GM18520 (cell line): Measurements from ENCODE around the gene C12orf42.
A peak's percentile ranks its signal among the peaks of the same experiment; 100 is the strongest.
"Not testable (repeated sequence)": the region's sequence is repeated elsewhere in the genome, so short reads cannot be mapped to it uniquely, and the experiment has no call there.

Source experiments
- ATAC-seq: cut with Tn5 transposase; IDR thresholded peaks from one replicate; pipeline ENCODE4 v1.9.1; 2021; ENCODE audit not compliant: unreplicated experiment

The C12orf42 gene

GRCh38 chr12:103498990-103499389 lies 3.2 kb upstream of the C12orf42 start:
- ATAC-seq: peak; percentile 34

DNA sequence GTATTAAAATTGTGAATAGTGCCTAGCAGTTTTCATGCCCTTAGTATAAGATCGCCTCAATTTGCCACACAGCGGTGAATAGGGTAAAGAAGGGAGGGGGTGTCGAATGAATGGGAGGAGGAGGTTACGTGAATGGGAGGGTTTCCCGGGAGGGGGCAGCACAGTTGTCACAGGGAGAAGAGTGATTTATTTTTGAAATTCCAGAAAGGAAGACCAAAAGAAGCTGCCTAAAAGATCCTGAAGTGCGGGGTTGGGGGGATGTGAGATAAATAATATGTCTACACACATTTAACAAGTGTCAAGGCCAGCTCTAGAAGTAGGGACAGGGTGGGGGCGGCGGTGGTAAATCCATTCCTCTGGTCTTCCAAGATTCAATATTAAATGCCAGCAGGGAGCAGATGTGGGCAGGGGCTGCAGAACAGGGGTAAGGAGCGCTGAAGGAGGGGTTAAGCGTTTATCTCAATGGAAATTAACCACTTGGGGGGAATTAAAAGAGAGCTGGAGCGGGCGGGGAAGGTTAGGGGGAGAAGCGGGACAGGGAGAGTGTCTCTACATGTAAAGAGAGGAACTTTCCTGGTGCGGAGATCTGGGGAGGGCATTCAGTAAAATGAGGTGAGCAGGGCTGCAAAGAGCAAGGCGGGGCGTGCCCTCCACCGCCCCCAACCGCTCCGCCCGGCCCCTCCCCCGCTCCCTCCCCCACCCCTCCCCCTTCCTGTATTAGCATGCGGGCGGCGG lies 867 bp downstream of the C12orf42 start:
- ATAC-seq: no peak

GRCh38 chr12:103494051-103494733 lies 1.6 kb downstream of the C12orf42 start:
- no peak for ATAC-seq

DNA sequence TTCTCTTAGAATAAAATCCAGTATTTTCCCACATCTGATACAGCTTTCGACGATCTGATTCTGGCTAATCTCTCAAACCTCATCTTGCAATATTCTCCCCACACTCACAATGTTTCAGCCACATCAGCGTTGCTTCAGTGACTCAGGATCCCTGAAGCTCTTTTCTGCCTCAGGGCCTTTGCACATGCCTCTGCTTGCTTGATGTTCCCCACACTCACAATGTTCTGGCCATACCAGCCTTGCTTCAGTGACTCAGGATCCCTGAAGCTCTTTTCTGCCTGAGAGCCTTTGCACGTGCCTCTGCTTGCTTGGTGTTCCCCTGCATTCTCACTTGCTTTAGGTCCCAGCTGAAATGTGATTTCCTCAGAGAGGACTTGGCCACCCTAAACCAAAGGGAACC lies 2.6 kb downstream of the C12orf42 start:
- ATAC-seq: no peak

DNA sequence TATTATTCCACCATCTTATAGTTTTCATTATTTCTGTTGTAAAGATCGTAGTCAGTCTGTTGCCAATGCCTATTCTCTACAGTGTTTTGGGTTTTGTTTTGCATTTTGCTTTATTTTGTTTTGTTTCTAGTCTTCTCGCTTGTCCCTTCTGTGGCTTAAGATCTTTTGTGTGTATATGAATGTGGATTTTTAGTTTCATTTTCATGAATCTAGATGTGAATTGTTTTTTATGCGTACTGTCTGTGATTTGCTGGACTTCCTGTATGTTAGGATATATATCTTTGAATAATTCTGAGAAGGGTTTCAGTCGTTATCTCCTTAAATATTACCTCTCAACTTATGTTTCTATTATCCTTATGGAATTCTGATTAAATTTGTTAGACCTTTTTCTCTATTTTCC lies 13.4 kb downstream of the C12orf42 start:
- no peak for ATAC-seq

GRCh38 chr12:103475073-103475472 lies 20.7 kb downstream of the C12orf42 start:
- no peak for ATAC-seq

- ATAC-seq: no peak
Observed at GRCh38 chr12:103470664-103471063, 25.1 kb downstream of the C12orf42 start.

DNA sequence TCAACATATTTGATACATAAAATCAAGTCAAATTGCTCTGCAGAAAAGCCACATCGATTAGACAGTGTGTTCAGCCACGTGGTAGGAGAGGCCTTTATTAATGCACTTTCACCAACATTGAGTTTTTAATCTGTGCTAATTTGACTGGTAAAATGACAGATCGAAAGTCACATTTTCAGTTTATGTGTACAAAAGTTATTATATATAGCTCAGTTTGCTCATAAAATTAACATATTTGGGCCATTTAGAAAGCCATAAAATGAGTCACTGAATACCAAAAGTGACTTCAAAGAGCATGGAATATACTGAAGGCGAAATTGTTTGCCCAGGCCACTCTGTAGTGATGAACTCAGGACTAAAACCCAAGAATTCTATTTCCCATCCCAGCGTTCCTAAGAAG lies 26.0 kb downstream of the C12orf42 start:
- no peak for ATAC-seq

- no peak for ATAC-seq
Observed at GRCh38 chr12:103468837-103469236, 26.9 kb downstream of the C12orf42 start.

DNA sequence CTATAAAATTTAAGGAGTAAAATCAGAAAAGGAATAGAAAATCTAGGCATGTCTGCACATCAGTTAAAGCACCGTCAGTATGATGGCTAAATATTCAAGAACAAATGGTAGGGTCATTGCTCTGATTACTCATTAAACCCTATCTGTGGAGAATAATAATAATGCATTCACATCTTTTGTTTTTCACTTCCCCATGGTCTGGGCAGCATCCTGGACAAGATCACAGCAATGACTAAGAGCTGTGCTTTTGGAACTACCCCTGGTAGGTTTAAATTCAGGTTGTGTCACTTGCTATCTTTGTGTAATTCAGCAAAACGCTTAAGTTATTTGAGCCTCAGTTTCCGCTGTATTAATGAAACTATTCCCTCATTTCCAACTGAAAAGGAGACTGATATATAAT lies 33.1 kb downstream of the C12orf42 start:
- peak; percentile 88 for ATAC-seq

GRCh38 chr12:103457471-103457870 lies 38.3 kb downstream of the C12orf42 start:
- no peak for ATAC-seq

- no peak for ATAC-seq
Observed at GRCh38 chr12:103456006-103456405, 39.8 kb downstream of the C12orf42 start.

DNA sequence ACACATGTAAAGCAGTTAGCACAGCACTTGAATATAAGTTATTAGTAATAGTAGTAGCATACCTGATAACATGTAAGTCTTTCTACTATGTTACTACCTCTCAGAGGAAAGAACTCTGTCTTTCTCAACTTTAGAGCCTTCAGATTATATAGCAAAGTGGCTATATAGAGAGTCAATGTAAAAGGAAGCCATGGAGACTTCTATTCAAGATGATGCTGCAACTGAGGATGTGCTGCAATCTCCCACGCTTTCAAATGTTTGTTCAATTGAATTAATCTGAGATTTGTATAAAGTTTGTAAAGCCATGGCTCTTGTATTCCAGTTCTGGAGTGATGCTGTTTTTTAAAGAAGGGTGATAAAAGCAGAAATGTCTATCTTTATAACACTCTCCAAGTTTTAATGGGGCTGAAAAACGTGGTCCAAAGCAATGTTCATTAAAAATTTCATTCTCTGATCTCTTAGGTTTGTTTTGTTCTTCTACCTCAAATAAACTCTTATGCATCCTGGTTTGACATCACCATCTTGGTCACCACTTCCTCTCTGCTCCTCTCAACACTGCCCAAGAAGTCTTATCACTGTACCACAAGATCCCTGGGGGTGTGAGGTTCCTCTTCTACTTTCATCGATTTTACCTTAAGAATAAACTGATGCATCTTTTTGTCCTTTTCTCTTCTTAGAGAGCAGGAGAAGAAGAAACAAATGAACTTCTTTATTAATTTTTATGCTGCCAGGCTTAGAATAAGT lies 40.6 kb downstream of the C12orf42 start:
- ATAC-seq: no peak

DNA sequence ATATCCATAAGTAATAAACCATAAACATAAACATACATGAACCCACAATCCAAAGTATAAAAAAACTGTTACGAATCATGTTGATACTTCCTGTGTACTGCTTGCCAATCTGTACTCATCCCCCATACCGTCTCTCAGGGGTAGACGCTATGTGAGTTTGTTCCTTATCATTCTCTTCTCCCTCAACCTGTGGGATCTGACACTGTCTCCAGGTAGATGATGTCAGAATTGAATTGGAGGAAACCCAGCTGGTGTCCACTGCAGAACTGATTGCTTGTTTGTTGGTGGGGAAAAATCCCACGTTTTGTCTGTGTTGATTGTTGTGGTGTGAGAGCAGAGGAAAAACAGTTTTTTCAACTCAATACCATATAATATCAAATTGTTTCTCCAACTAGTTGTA lies 50.8 kb downstream of the C12orf42 start:
- ATAC-seq: no peak

DNA sequence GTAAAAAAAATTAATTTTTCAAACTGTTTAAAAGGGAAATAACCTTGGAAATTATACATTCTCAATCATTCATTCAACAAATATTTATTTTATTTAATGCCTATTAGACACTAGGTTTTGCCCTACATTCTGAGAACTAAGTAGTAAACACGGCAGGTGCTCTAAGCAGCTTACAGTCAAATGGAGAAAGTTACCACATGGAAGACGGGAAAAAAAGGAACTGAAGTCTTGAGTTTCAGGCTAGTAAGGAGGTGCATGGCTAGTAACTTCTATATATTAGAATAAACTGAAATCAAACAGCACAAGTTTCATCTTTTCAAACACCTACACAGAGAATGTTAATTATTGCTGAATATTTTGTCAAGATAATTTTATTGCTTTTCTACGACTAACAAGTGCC lies 52.9 kb downstream of the C12orf42 start:
- ATAC-seq: no peak

DNA sequence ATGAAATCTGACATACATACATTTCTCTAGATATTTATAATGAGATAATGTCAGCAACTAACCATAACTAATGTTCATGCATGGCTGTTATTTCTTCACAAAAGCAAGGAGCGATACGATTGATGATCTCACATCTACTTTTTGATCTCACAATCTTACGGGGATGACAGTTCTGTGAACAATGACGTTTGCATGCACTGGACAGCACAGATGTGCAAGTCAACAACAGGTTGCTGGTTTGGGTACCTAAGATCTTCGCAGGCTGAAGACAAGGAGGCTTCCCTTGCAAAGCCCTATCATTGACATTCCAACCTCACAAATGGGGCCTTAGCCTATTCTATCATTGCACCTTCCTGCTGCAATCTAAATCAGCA lies 53.6 kb downstream of the C12orf42 start:
- no peak for ATAC-seq

DNA sequence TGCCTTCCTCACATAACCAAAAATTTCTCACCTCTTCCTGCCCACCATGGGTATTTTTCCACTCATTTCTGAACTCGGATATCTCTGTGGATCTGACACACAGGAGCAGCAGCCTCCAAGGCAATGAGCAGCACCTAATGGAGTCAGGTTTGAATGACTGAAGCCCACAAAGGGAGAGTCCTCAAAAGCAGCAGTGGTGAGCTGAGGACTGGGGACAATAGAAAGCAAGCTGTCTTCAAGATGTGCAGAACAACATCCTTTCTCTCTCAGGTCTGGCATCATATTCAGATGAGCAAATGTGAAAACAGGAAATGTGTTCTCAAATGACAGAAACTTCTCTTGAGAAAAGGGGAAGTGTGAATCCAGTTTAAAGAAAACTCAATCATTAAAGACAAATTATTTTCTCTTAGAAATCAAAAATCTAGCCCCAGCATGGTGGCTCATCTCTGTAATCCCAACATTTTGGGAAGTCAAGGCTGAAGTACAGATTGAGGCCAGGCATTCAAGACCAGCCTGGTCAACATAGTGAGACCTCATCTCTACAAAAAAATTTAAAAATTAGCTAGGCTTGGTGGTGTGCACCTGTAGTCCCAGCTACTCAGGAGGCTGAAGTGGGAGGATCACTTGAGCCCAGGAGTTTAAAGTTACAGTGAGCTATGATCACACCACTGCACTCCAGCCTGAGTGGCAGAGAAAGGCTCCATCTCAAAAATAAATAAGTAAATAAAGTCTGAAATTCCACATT lies 54.2 kb downstream of the C12orf42 start:
- peak; percentile 94 for ATAC-seq

GRCh38 chr12:103434165-103435105 lies 61.3 kb downstream of the C12orf42 start:
- ATAC-seq: not testable (repeated sequence)

- no peak for ATAC-seq
Observed at GRCh38 chr12:103431950-103432349, 63.8 kb downstream of the C12orf42 start.

DNA sequence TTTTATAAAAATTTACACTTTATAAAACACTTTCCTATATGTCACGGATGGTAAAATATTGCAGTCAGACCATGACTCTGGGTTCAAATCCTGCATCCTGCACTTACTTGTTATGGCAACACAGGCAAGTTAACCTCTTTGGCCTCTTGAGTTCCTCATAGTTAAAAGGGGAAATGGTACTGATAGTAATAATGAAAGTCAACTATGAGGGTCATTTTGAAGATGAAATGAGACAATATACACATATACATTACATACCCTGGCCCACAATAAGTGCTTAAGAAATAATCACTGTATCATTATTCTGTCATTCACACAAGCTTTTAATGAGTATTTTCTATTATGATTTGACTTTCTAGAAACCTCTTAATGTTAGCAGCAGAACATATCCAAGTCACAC lies 64.4 kb downstream of the C12orf42 start:
- ATAC-seq: no peak
